ENCODE measurements around the gene ACACA.
"Not testable (repeated sequence)": the region's sequence is repeated elsewhere in the genome, so short reads cannot be mapped to it uniquely, and the experiment has no call there.

ACACA gene

GRCh38 chr17:37392024-37392590 is 14.5 kb downstream of the ACACA start:
- no peak for DNase-seq

GRCh38 chr17:37391146-37391545 is 15.5 kb downstream of the ACACA start:
- no peak for DNase-seq

- DNase-seq: no peak
Measured at GRCh38 chr17:37389160-37389559, 17.5 kb downstream of the ACACA start.

- DNase-seq: no peak
Measured at GRCh38 chr17:37388266-37388665, 18.4 kb downstream of the ACACA start.

- DNase-seq: no peak
Measured at GRCh38 chr17:37386462-37386861, 20.2 kb downstream of the ACACA start.

- DNase-seq: no peak
Measured at GRCh38 chr17:37385474-37385990, 21.1 kb downstream of the ACACA start.

GRCh38 chr17:37384560-37385149 is 22.0 kb downstream of the ACACA start:
- DNase-seq: no peak

GRCh38 chr17:37382056-37382455 is 24.6 kb downstream of the ACACA start:
- no peak for DNase-seq

- no peak for DNase-seq
Measured at GRCh38 chr17:37375706-37376105, 30.9 kb downstream of the ACACA start, which contains the start of gene C17orf78. C17orf78 (plus strand) TSS chr17:37375985; CDS start chr17:37376093, 108 bp downstream.

- peak; percentile 53 for DNase-seq
Measured at GRCh38 chr17:37373530-37374159, 33.0 kb downstream of the ACACA start.

- DNase-seq: no peak
Measured at GRCh38 chr17:37368577-37368976, 38.1 kb downstream of the ACACA start.

GRCh38 chr17:37365589-37365988 is 41.0 kb downstream of the ACACA start:
- DNase-seq: no peak

GRCh38 chr17:37361543-37361942 is 45.1 kb downstream of the ACACA start:
- DNase-seq: no peak

GRCh38 chr17:37360632-37361031 is 46.0 kb downstream of the ACACA start:
- DNase-seq: no peak

- no peak for DNase-seq
Measured at GRCh38 chr17:37359682-37360188, 46.9 kb downstream of the ACACA start.

- DNase-seq: peak; percentile 87
Measured at GRCh38 chr17:37358830-37359681, 47.6 kb downstream of the ACACA start.

- DNase-seq: peak; percentile 12
Measured at GRCh38 chr17:37358098-37358829, 48.4 kb downstream of the ACACA start.

- not testable (repeated sequence) for DNase-seq
Measured at GRCh38 chr17:37356796-37357569, 49.7 kb downstream of the ACACA start.

- DNase-seq: not testable (repeated sequence)
Measured at GRCh38 chr17:37346863-37347402, 59.7 kb downstream of the ACACA start.

GRCh38 chr17:37344519-37344918 is 62.1 kb downstream of the ACACA start:
- no peak for DNase-seq

- no peak for DNase-seq
Measured at GRCh38 chr17:37342589-37342988, 64.0 kb downstream of the ACACA start.

Measured in activated CD4-positive, alpha-beta T cell treated with anti-CD3 and anti-CD28 coated beads, Interleukin-2, amount 50 U/mL, for 1 hour (primary cell).